Islet of Langerhans (tissue), 1 donor: ENCODE measurements around the gene SCN3B.

ENCODE experiments used
- FAIRE-seq: peaks from one replicate; lab custom pipeline; 2011; peaks lifted over from hg19 to GRCh38; lab: Jason Lieb, UNC

The SCN3B gene

GRCh38 chr11:123594921-123595320 is 59.5 kb downstream of the SCN3B start:
- no peak for FAIRE-seq

GRCh38 chr11:123594188-123594901 is 60.1 kb downstream of the SCN3B start:
- FAIRE-seq, result no peak

- FAIRE-seq, result no peak
Measured at GRCh38 chr11:123593570-123593969, 60.9 kb downstream of the SCN3B start.

GRCh38 chr11:123590296-123590912 is 64.0 kb downstream of the SCN3B start:
- no peak for FAIRE-seq

GRCh38 chr11:123588864-123589262 is 65.6 kb downstream of the SCN3B start:
- FAIRE-seq, result no peak

- FAIRE-seq, result no peak
Measured at GRCh38 chr11:123588117-123588863, 66.1 kb downstream of the SCN3B start.

- no peak for FAIRE-seq
Measured at GRCh38 chr11:123587559-123587958, 66.9 kb downstream of the SCN3B start.

GRCh38 chr11:123587044-123587443 is 67.4 kb downstream of the SCN3B start:
- FAIRE-seq, result no peak

- no peak for FAIRE-seq
Measured at GRCh38 chr11:123586568-123586967, 67.9 kb downstream of the SCN3B start.

- FAIRE-seq, result no peak
Measured at GRCh38 chr11:123585706-123586105, 68.7 kb downstream of the SCN3B start.

GRCh38 chr11:123585206-123585605 is 69.2 kb downstream of the SCN3B start:
- FAIRE-seq, result no peak

GRCh38 chr11:123584737-123585136 is 69.7 kb downstream of the SCN3B start:
- no peak for FAIRE-seq

- no peak for FAIRE-seq
Measured at GRCh38 chr11:123584186-123584585, 70.2 kb downstream of the SCN3B start.

GRCh38 chr11:123582992-123583504 is 71.4 kb downstream of the SCN3B start:
- no peak for FAIRE-seq

GRCh38 chr11:123581651-123582399 is 72.6 kb downstream of the SCN3B start:
- FAIRE-seq, result no peak

- no peak for FAIRE-seq
Measured at GRCh38 chr11:123580557-123581275, 73.7 kb downstream of the SCN3B start.

- no peak for FAIRE-seq
Measured at GRCh38 chr11:123580137-123580536, 74.3 kb downstream of the SCN3B start.

- no peak for FAIRE-seq
Measured at GRCh38 chr11:123579482-123579812, 75.0 kb downstream of the SCN3B start.
